NCI-H1092 (cell line): ENCODE data around the gene PLXNA4.
"Not testable (repeated sequence)": the region's sequence is repeated elsewhere in the genome, so short reads cannot be mapped to it uniquely, and the experiment has no call there.

Source experiments
- DNase-seq: peaks from one replicate; lab custom pipeline; 2025; lab: John Stamatoyannopoulos, UW

Gene PLXNA4

DNA sequence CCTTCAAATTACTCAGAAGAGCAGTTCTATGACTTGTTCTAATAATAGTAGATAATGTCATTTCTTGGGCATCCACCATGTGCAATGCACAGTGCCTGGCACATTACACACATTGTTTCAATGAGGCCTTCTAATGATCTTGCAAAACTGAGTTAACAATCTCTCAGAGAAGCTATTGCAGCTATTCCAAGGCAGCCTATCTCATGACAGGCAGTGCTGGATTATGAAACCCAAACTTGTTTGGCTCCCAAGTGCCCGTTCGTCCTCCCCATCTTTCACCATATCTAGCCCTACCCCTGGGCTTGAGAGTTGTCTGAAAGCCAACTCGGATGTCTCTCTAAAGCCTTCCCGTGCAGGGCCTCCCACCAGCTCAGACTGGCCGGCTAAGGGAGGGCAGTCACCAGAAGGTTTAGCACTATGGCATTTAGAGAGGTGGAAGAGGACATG, 405.1 kb downstream of the PLXNA4 start:
- no peak for DNase-seq

DNA sequence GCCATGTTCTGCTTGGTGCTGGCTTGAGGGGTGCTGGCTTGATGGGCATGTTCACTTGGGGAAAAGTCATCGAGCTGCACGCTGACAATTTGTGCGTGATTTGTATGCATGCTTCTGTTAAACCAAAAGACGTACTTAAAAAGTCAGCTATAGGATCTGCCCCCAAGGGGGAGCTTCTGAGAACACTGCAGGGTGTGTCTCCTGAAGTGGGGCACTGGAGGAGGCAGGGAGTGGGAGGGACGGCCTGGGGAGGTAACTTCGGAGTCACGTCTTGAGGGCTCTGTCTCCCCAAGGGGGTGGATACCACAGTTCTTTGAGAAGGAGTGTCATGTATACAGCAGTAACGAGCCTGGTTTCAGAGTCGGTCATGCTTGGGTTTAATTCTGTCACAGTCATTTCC, 406.5 kb downstream of the PLXNA4 start:
- DNase-seq, result no peak

DNA sequence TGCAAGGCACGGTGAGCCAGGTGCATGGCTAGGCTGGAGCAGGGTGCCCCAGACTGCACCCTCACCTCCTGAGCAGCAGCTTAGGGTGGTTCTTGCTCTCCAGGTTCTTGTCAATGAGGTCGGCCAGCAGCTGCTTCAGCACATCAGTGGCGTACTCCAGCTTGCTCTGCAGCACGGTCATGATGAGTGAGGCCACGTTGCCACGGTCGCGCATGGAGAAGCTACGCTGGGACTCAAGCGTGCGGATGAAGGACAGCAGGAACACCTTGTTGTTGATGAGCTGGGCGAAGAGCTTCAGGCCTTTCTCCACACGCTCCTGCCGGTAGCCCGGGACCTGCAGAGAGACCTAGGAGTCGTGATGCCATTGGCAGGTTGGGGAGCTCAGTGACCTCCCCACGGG, 408.0 kb downstream of the PLXNA4 start:
- no peak for DNase-seq

DNA sequence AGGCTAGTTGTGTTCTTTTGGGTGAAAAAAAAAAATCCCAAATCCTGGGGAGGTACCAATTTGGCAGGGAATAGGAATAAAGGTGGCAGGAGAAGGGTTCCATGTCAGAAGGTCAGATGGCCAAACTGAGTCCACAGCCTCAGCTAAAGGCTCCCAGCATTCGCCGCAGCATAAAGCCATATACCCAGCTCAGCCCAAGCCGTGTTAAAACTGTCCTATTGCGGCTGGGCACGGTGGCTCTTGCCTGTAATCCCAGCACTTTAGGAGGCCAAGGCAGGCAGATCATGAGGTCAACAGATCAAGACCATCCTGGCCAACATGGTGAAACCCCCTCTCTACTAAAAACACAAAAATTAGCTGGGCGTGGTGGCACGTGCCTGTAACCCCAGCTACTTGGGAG, 410.6 kb downstream of the PLXNA4 start:
- DNase-seq, result not testable (repeated sequence)

DNA sequence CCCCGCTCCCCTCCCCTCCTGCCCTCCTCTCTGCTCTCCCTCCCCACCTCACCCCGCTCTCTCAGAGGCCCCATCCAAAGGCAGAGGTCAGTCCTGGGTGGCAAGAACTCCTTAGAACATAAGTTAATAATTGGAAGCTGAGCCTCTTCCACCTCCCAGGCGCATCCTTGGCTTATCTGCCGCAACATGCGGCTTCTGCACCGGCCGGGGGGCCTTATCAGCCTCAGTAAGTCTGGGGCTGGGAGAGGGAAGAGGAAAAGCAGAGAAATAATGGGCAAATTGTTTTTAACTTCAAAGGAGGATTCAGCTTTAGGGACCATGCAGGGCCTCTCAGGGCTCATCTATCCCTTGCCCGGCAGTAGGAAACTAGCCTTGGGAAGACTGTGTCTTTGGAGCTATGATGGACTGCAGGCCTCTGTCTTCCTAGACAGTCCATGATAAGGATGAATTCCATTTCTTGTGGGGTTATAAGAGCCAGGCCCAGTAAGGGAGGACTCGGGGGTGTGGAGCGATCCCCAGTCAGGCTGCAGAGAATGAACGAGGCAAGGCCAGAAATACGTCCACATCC, 411.6 kb downstream of the PLXNA4 start:
- no peak for DNase-seq

DNA sequence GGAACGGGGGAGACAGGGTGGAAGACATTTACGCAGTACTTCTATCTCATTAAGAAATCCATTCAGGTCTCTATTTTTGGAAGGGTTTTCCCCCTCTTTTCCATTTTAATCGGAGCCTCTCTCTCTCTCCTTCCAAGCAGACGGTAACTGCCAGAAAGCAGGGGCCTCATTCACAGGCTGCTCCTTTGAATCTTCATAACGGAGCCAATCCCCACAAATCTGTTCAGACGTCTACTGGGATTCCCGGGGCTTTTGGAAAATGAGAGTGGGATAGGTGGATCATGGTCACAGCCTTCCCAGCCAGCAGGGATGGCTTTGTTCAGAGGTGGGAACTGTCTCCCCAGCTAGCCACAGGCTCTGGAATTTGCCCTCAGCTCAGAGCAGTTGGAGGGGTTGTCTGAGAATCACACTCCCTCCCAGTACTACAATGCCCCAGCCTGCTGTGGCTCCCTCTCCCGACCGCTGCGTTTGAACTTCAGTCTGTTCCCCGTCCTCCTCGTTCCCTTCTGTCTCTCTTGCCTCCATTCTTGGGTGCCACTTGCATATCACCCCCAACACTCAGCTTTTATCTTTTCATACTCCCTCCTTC, 413.6 kb downstream of the PLXNA4 start:
- DNase-seq, result no peak

DNA sequence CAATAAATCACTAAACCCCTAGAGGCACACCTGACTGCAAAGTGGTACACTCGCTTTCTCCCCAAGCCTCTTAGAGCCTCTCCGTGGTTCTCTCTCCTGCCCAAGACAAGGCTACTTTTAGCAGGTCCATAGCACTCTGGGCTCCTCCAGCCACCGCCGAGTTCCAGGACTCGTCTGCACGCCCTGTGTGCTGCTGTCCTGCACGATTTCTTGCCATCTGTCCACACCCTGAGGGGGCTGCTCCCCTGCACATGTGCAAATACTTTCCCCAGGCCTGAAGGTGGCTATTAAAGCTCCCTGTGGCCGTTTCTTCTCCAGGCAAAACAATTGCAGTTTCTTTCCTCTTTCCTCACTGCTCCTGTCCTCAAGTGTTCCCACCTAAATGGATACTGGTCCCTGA, 414.3 kb downstream of the PLXNA4 start:
- DNase-seq, result no peak

DNA sequence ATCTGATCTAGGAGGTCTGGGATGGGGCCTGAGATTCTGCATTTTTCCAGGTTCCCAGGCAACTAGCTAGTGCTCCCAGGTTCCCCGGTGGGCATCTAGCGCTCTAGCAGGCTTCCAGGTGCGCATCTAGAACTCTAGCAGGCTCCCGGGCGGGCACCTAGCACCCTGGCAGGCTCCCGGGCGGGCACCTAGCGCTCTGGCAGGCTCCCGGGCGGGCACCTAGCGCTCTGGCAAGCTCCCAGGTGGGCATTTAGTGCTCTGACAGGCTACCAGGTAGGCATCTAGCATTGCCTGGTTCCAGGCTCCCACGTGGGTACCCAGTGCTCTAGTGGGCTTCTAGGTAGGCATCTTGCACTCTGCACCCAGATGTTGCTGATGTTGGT, 414.7 kb downstream of the PLXNA4 start:
- DNase-seq, result no peak

DNA sequence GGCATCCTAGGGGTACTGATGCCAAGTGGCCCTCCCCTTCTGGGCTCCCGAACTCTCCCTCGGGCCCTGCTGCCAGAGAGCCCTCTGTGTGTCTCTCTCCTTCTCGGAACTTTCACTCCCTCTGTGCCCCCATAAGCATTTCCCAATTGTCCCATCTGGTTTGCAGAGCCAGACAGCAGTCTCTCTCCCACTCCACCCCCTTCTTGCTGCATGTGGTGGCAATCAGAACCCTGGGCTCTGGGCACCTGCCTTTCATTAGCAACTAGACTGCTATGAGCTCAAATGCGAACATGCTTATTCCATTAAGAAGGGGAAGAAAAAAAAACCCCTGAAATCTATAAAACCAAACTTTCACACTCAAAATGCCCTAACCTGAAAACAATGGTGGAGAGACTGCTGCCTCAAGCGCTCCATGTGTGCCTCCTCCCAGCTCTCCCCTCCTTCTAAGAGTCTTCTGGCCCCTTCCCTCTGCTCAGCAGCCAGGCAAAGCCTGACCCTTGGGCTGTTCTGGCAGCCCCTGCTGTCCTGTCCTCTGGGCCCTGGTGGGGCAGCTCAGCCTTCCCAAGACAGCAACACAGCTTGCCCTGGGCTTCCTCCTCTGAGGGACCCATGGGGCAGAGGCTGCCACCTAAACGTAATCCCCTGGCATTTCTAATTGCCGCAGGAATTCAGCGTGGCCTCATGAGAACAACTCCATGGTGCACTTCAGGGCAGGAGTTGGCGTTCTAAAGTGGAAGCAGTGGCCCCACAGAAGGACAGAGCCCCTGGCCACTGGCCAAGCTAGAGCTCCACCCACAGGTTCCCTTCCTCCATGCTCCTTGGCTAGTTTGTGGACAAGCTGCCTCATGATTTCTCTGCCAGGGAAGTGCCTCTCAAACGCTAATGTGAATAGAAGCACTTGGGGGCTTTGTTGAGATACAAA, 415.4 kb downstream of the PLXNA4 start:
- no peak for DNase-seq

DNA sequence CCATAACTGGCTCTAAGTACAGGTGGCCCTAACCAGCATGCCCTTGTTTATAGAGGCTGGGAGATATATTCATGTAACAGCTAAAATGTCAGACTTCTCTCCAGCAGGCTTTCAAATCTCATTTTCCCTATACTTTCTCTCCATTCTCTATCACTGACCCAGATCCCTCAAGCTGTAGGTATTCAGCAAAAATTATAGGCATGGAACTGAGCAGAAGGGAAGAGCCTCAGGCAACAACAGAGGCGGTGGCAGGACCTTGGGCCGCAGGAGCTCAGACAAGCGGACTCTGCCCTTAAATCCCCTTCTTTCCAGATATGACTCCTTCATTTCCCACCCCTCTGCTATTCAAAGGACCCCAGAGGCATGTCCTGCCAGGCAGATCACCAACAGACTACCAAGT, 417.4 kb downstream of the PLXNA4 start:
- DNase-seq, result no peak

DNA sequence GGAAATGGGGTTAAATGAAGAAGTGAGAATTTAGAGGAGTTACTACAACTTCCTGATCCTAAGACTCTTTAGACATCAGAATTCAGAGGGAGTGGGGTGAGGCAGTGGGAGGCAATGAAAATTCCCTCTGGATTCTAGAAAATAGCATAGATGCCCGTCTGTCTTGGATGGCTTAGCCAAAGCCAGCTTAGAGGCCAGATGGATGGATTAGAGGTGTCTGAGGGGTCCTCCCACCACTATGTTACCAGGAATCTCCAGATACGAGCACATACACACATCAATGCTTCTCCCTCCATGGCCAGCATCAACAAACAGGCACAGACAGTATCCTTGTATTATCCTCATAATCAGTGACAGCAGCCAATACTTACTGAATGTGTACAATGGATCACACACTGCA, 418.1 kb downstream of the PLXNA4 start:
- no peak for DNase-seq

DNA sequence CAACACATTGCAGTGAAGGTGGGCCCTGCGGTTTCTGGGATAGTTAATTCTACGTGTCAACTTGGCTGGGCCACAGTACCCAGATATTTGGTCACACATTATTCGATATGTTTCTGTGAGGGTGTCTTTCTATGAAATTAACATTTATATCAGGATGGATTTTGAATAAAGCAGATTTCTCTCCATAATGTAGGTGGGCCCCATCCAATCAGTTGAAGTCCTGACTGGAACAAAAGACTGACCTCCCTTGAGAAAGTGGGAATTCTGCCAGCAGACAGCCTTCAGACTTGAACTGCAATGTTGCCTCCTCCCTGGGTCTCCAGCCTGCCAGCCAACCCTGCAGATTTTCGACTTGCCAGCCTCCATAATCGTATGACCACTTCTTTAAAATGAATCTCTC, 420.6 kb downstream of the PLXNA4 start:
- no peak for DNase-seq

DNA sequence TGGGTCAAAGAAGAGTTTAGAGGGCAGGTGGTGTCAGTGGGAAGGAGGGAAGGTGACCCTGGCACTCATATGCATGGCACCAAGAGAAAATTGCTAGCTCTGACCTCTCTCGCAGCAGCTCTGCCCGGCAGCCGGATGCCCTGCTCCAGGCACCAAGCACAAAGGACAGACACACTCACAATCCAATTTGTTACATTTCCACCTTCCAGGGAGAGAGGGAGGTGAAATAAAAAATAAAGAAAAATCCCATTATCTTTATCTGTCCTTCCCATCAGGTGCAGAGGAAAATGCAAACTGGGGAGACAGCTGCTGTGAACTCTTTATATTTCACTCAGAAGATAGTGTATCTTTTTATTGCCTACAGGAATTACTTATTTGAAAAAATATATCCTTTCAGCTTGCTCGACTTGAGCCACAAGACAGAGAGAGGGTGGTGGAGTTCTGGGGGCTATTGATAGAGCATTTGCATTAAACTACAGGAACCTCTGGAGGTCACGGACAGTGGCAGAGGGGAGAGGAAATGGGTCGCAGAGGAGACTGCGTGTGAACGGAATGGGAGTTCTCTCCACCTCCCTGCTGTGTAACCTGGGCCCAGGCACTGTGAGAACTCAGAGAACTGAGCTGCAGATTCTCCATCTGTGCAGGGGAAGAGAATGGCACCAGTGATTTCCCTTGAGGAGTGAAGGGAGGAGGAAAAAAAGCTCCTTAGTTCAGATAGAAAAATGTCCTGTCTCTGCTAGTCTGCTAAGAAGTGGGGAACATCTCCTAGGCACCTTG, 421.4 kb downstream of the PLXNA4 start:
- no peak for DNase-seq

DNA sequence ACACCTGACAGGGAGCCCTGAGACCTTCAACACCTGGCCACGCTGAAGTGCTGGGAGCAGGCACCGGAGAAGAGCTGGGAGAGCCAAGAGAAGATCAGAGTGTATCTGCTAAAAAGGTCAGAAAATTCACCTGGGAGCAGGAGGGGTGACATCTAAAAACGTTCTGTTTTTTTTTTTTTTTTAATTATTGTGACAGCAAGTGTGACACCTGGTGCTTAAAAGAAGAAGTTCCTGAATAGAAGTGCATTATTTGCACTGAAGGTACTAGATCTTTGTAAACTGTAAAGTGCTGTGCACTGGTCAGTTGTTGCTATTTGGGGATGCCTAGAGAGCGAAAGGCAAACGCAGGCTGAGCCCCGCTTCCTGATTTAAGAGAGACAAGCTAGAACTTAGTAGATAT, 422.0 kb downstream of the PLXNA4 start:
- DNase-seq, result no peak

DNA sequence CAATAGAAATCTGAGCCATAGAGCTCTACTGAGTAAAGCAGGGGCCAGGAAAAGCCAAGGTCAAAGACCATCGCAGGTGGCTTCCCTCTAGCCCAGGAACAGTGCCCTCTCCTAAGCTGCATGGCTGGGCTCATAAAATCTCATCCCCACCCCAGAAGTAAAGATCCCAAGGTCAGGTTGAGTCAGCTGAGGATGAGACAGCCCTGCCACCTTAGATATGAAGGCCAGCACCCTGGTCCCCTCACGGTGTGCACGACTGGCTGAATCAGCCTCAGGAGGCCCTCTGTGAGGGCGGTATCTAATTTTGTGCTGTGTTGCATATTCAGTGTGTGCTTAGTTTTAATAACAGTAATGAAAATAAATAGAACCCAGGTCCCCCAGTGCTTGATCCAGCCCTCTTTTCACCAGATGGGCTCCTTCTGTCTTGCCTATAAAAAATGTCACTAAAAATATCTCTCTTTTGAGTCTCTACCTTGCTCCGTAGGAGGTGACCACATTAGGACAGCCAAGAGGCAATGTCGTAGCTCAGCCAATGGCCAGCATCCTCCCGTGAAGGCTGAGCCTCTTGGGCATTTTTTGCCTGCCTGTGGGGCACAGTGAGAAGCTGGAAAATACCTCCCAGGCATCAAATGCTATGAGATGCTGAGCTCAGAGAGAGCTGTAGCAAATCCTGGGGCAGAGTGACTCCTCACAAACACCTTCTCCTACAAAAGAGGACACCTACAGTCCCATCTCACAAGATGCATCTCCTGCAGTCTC, 424.0 kb downstream of the PLXNA4 start:
- no peak for DNase-seq

DNA sequence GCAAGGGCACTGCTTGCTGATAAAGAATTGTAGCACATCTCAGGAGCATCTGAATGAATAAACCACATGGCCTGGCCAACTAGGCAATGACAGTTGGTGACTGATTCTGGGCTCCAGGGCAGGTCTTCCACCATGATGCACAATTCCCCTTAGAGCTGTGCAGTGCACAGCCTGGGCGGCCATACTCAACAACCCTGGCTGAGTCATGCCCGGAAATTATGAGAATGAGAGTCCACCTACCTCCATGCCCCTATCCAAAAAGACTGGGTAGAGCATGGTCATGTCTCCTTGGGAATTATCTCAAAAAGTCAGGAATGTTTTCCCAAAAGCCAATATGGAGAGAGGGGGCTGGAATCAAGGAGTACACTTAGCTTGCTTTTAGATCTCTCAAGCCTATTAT, 425.6 kb downstream of the PLXNA4 start:
- no peak for DNase-seq

DNA sequence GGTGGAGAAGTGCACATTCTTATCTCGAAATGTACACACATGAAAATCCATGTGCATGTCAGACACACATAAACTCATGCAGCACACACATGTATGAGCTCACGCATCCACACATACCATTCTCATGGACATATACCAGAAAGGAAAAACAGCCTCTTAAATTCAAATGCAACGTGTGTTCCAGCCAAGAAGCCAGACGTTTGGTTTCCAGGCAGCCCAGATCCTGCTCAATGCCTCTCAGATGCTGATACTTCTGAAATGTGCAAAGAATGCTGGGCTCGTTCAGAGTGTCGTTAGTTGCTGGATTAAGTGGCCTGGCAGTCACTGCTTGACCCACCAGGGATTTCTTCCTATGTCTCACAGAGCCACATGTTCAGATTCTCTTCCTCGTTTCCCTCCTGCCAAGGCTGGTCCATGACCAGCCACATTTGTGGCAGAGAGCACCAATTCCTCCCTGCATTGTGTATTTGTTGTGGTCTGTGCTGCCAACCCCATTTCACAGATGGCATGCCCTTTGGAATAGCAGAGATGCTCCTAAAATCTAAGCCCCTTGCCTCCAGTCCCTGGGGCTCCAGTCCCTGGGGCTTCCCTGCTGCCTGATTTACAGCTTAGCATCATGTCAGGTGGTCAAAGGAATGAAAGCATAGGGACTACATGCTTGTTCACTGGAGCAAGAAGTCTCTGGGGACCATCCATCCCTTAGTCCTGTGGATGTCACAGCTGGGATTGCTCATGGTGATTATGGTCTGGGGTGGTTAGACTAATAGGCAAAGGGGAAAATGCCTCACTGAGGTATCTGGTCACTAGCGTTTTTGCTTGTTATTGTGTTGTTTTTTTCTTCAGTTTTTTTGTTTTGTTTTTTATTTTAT, 426.6 kb downstream of the PLXNA4 start:
- no peak for DNase-seq

DNA sequence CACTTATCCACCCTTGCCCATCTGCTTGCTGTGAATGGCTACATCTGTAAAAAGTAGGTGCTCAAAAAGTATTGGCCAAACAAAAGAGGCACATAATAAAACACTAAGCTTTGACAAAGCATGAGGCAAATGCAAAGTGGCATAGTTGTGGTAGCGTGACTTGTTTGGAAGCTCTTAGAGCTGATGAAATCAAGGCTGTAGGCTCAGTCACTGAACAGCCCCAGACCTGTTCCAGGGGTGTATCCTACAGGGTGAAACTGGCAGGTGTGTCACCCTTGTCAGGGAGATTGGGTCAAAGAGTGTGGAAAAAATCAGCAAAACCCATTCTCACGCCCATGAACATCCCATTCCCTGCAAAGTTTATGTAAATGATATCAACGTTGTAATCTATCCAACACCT, 427.4 kb downstream of the PLXNA4 start:
- DNase-seq, result no peak

DNA sequence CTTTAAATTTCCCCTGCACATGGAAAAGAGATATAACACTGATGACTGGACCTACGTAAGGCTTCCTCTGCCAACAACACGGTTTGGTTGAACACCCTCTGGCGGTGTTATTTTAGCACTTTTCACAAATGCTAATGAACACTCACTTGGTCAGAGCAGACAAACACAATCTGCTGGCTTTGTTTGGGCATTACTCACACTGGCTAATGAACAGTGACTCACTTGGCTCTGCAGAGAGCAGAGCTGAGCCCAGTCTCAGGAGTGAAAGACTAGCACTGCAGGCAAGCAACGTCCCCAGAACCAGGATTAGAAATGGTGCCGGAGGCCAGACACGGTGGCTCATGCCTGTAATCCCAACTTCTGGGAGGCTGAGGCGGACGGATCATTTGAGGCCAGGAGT, 430.8 kb downstream of the PLXNA4 start:
- no peak for DNase-seq

DNA sequence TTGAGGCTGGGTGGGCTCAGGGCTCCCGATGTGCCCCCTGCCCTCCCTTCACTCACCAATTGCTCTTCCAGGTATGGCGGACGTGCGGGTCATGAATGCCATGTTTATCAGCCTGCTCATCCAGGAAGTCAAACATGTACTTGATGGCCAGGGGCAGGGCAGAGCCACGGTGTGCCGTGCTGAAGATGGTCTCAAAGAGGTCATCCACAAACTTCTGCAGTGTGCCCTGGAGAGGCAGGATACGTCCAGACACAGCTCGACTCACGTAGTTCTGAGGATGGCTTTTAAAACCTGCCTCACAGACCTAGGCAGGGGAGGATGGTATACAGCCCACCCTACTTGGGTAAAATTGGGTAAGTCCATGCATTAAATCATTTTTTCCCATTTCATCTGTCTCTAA, 431.2 kb downstream of the PLXNA4 start:
- DNase-seq, result no peak

DNA sequence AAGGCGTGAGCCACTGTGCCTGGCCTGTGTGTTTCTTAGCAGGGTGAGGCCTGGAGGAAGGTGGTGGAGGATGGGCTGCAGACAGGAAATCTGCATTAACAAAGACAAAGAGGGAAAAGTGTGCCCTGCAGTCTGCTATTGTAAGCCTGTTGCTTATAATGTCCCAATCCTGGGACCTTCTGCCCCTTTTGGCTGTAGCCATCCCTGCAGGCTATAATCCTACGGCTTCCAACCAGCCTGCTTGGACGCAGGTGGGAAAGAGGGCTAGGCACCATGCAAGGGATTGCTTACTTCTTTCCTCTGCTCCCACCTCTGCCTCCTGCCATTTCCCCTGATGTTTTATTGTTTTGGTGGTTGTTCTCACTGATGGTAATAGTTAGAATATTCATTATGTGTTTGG, 434.3 kb downstream of the PLXNA4 start:
- no peak for DNase-seq
